Body of pancreas (tissue), 4 donors: ENCODE results near the gene JAKMIP2.

Source experiments
- POLR2A ChIP-seq, 3 donors: fragments of 450-650 bp; IDR thresholded peaks; one replicate each; pipeline ENCODE4 v1.6.1; 2016; ENCODE audit warnings: antibody characterized with exemption in 3 of 3, mild to moderate bottlenecking in 2 of 3
- TF ChIP-seq, protein P1 (sequence below), 7 experiments: fragments of 450-650 bp in 4 of 7; fragments of 200-600 bp in 3 of 7; sonication (generic) in 3 of 7; IDR thresholded peaks; one replicate each; pipeline ENCODE4 v1.5.1; 2016 to 2019; ENCODE audit warnings: antibody characterized with exemption in 7 of 7

- TF ChIP-seq POLR2A (IDR thresholded peaks at IDR 0.05) = no peak
- TF ChIP-seq, protein P1, sequence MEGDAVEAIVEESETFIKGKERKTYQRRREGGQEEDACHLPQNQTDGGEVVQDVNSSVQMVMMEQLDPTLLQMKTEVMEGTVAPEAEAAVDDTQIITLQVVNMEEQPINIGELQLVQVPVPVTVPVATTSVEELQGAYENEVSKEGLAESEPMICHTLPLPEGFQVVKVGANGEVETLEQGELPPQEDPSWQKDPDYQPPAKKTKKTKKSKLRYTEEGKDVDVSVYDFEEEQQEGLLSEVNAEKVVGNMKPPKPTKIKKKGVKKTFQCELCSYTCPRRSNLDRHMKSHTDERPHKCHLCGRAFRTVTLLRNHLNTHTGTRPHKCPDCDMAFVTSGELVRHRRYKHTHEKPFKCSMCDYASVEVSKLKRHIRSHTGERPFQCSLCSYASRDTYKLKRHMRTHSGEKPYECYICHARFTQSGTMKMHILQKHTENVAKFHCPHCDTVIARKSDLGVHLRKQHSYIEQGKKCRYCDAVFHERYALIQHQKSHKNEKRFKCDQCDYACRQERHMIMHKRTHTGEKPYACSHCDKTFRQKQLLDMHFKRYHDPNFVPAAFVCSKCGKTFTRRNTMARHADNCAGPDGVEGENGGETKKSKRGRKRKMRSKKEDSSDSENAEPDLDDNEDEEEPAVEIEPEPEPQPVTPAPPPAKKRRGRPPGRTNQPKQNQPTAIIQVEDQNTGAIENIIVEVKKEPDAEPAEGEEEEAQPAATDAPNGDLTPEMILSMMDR (IDR thresholded peaks at IDR 0.05) = no peak
These were observed 8.9 kb downstream of the JAKMIP2 start for GRCh38 chr5:147773587-147773986.
